Fibroblast of pulmonary artery (primary cell): ENCODE measurements around the gene THOC6.

Experiments used
- DNase-seq: peaks from one replicate; pipeline ENCODE4 v3.0.0-alpha.2; 2010; ENCODE audit warnings: low read depth
- H3K4me3 ChIP-seq: replicated peaks from 2 replicates; pipeline ENCODE4 v1.5.1; 2011; ENCODE audit warnings: low read depth, mild to moderate bottlenecking, control low read depth, low read length, moderate library complexity
- TF ChIP-seq, protein P1 (sequence below): IDR thresholded peaks from 2 replicates; pipeline ENCODE4 v1.5.1; 2011; ENCODE audit warnings: mild to moderate bottlenecking, control low read depth, low read length, inconsistent platforms; ENCODE audit errors: missing control alignments

The THOC6 gene

GRCh38 chr16:3060339-3061127 is 36.7 kb downstream of the THOC6 start:
- TF ChIP-seq, protein P1, sequence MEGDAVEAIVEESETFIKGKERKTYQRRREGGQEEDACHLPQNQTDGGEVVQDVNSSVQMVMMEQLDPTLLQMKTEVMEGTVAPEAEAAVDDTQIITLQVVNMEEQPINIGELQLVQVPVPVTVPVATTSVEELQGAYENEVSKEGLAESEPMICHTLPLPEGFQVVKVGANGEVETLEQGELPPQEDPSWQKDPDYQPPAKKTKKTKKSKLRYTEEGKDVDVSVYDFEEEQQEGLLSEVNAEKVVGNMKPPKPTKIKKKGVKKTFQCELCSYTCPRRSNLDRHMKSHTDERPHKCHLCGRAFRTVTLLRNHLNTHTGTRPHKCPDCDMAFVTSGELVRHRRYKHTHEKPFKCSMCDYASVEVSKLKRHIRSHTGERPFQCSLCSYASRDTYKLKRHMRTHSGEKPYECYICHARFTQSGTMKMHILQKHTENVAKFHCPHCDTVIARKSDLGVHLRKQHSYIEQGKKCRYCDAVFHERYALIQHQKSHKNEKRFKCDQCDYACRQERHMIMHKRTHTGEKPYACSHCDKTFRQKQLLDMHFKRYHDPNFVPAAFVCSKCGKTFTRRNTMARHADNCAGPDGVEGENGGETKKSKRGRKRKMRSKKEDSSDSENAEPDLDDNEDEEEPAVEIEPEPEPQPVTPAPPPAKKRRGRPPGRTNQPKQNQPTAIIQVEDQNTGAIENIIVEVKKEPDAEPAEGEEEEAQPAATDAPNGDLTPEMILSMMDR: no peak
- DNase-seq: no peak
- H3K4me3 ChIP-seq: no peak overlapping the region

DNA sequence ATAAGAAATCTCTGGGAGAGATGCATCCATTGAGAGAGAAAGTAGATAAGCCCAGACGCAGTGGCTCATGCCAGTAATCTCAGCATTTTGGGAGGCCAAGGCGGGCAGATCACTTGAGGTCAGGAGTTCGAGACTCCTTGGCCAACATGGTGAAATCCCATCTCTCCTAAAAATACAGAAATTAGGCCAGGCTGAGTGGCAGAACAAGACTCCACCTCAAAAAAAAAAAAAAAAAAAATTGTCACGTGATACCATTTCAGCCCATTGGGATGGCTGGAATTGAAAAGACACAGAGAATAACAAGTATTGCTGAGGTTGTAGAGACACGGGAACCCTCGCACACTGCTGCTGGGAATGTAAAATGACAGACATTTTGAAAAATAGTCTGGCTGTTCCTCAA is 38.7 kb downstream of the THOC6 start:
- no peak for DNase-seq
- H3K4me3 ChIP-seq: no peak overlapping the region
- TF ChIP-seq, protein P1: no peak

GRCh38 chr16:3063625-3064386 is 40.0 kb downstream of the THOC6 start:
- no peak overlapping the region for H3K4me3 ChIP-seq
- no peak for DNase-seq
- TF ChIP-seq, protein P1: no peak

GRCh38 chr16:3065069-3065741 is 41.4 kb downstream of the THOC6 start, which contains the start of gene IL32:
IL32 (plus strand) TSS chr16:3065640; CDS start chr16:3065812, 172 bp downstream.
- DNase-seq: peak; percentile 91
- H3K4me3 ChIP-seq: peak within 1 kb of the TSS; percentile 48
- TF ChIP-seq, protein P1: no peak

DNA sequence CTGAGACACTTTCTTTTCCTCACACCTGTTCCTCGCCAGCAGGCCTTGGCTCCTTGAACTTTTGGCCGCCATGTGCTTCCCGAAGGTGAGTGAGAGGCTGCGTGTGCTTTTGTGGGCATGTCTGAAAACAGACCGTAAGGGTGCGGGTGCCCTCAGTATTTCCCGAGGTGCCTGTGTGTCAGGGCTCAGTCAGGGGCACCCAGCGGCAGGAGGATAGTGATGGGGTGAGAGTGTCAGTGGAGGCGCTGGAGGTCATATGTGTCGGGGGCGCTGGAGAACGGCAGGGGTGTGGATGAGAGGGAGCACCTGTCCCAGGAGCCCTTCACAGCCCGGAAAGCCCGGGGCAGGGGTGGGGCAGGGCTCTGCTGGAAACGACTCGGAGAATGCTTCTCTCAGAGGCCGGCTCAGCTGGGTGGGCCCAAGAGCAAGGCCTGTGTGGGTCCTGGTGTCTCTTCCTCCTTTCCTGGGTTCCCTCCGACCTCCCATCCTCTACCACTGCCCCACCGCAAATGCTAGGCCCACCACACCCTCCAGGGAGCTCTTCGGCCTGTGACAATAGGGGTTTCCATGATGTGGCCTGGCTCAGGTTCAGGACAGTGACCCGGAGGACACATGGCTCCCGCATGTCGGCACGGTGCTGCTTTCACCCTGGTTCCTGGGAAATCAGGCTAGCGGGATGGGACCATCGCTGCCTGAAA is 42.1 kb downstream of the THOC6 start:
- no peak for DNase-seq
- TF ChIP-seq, protein P1: no peak
- peak overlapping the region; percentile 48 for H3K4me3 ChIP-seq

- TF ChIP-seq, protein P1: no peak
- H3K4me3 ChIP-seq: peak overlapping the region; percentile 48
- no peak for DNase-seq
Observed at GRCh38 chr16:3066440-3066748, 42.6 kb downstream of the THOC6 start.
